AG10803 (cell line): Measurements from ENCODE around the gene EXOC3L2.

ENCODE experiments used
- DNase-seq: peaks from one replicate; pipeline ENCODE4 v3.0.0; 2010; ENCODE audit warnings: low read depth
- H3K4me3 ChIP-seq: 2 replicates; pipeline ENCODE4 v1.5.1; 2011; ENCODE audit warnings: mild to moderate bottlenecking, low read length, control low read depth
- TF ChIP-seq, protein P1 (sequence below): conservative IDR thresholded peaks from 2 replicates; pipeline ENCODE4 v1.5.1; 2011; ENCODE audit warnings: mild to moderate bottlenecking, low read length, control low read depth, inconsistent platforms

Gene EXOC3L2

DNA sequence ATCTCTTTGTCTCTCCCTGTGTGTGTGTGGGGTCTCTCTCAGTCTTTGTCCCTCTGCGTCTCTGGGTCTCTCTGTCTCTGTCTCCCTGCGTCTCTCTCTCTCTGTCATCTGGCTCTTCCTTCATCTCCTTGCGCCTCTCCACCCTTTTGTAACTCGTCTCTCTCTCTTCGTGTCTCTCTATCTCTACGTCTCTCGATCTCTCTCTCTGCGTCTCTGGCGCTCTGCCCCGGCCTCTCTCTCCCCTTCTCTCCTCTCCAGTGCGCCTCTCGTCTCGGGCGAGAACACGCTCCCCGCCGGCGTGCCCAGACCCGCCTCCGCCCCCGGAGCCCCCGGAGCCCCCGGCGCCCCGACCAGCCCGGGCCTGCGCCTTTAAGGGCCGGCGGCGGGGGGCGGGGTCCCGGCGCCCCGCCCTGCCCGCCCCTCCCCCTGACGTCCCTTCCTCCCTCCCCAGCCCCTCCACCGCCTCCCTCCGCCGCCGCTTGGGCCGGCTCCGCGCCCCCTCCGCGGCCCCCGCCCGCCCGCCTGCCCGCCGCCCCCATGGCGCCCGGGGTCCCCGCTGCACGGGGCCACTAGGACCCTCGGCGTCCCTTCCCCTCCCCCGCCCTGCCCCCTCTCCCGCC is 5.7 kb upstream of the EXOC3L2 start, which contains the start of gene MARK4:
TSS of gene MARK4 (plus strand) at position 440 of the 620 bp plus-strand sequence. CDS start 318 bp downstream, outside the sequence.
- TF ChIP-seq, protein P1, sequence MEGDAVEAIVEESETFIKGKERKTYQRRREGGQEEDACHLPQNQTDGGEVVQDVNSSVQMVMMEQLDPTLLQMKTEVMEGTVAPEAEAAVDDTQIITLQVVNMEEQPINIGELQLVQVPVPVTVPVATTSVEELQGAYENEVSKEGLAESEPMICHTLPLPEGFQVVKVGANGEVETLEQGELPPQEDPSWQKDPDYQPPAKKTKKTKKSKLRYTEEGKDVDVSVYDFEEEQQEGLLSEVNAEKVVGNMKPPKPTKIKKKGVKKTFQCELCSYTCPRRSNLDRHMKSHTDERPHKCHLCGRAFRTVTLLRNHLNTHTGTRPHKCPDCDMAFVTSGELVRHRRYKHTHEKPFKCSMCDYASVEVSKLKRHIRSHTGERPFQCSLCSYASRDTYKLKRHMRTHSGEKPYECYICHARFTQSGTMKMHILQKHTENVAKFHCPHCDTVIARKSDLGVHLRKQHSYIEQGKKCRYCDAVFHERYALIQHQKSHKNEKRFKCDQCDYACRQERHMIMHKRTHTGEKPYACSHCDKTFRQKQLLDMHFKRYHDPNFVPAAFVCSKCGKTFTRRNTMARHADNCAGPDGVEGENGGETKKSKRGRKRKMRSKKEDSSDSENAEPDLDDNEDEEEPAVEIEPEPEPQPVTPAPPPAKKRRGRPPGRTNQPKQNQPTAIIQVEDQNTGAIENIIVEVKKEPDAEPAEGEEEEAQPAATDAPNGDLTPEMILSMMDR: no peak
- peak; percentile 46 for DNase-seq
- peak within 1 kb of the TSS; percentile 81 for H3K4me3 ChIP-seq

- H3K4me3 ChIP-seq: peak overlapping the region; percentile 65
- DNase-seq: no peak
- TF ChIP-seq, protein P1: no peak
Observed at GRCh38 chr19:45250216-45250831, 5.1 kb upstream of the EXOC3L2 start.

DNA sequence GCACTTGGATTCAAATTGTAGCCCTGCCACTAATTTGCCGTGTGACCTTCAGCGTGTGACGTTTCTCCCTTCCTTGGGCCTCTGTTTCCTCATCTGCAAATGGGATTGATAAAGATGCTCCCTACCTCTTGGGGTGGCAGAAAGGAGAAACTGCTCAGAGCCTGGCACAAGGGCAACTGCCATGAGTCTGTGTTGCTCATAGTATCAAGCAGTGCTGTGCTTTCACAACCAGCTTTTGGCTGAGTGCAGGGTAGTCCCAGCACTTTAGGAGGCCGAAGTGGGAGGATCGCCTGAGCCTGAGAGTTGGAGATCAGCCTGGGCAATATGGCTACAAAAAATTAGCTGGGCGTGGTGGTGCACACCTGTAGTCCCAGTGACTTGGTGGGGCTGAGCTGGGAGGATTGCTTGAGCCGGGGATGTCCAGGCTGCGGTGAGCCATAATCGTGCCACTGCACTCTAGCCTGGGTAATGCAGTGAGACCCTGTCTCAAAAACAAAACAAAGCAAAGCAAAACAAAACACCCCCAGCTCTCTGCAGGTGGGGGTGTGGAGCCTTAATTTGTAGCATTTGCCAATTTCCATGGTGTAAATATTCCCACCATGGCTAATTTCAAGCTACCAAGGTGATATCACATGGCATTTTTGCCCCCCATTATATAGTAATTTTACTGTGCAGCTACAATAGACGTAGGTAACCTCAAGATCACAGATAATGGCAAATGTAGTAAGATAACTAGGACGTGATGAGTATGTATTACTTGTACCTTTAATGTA is 4.2 kb upstream of the EXOC3L2 start:
- TF ChIP-seq, protein P1: no peak
- no peak overlapping the region for H3K4me3 ChIP-seq
- DNase-seq: no peak

GRCh38 chr19:45247136-45247535 is 1.9 kb upstream of the EXOC3L2 start:
- H3K4me3 ChIP-seq: no peak overlapping the region
- no peak for DNase-seq
- TF ChIP-seq, protein P1: no peak

DNA sequence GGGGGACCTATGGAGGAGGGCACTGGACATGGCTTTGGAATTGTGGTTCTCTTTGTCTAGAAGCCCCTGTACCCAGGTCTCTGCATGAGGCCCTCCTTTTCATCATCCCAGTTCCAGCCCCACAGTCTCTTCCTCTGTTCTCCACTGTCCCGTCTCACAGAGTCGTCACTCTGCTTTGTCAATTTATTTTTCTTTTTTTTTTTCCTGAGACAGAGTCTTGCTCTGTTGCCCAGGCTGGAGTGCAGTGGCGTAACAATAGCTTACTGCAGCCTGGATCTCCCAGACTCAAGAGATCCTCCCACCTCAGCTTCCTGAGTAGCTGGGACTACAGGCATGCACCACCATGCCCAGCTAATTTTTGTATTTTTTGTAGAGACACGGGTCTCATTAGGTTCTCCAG is 619 bp upstream of the EXOC3L2 start:
- DNase-seq: no peak
- H3K4me3 ChIP-seq: no peak overlapping the region
- TF ChIP-seq, protein P1: no peak

DNA sequence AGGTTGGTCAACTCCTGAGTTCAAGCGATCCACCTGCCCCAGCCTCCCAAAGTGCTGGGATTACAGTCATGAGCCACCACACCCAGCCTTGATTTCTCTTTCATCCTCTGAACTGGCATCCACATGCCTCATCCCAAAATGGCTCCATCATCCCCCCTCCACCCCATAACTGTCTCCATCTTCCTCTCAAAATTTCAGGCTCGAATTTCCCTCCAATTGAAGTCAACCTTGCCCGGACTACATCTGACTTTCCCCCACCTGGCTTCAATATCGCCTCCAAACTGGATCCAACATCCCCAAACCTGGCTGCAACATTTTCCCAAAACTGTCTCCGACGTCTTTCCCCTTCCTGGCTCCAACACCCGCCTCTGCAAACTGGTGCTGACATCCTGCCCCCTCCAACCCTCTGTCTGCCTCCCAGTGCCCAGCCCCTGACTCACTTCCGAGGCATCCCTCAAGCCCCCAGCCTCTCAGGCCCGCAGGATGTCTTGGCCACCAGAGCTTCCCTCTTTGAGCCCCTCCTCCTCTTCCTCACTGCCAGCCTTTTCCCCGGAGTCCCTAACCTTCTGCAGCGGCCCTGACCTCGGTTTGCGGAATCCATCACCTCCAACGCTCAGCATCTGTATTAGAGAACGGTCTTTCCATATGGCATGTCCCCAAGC is 943 bp downstream of the EXOC3L2 start:
- TF ChIP-seq, protein P1: no peak
- no peak overlapping the region for H3K4me3 ChIP-seq
- DNase-seq: no peak
